ENCODE data around the gene SUCNR1.
A peak's percentile ranks its signal among the peaks of the same experiment; 100 is the strongest.
"Not testable (repeated sequence)": the region's sequence is repeated elsewhere in the genome, so short reads cannot be mapped to it uniquely, and the experiment has no call there.

The SUCNR1 gene

DNA sequence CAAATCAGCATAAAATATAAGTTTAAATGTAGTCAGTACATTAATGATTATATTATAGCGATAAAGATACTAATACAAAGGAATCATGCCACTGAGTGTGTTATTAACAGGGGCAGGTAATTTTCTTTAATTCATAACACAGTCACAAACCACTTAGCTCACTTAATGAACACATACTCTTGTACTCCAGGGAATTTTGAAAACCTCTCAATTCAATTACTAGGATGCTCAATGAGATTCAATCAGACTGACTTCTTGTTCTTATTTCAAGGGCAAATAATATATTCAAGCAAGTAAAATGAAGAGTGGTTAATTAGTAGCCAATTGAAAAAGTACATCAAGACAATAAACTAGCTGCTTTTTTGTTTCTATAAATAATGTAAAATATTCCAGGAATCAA is 5.8 kb upstream of the SUCNR1 start:
- DNase-seq: no peak
- intact Hi-C loops (cut with DNase I): no loop called here

DNA sequence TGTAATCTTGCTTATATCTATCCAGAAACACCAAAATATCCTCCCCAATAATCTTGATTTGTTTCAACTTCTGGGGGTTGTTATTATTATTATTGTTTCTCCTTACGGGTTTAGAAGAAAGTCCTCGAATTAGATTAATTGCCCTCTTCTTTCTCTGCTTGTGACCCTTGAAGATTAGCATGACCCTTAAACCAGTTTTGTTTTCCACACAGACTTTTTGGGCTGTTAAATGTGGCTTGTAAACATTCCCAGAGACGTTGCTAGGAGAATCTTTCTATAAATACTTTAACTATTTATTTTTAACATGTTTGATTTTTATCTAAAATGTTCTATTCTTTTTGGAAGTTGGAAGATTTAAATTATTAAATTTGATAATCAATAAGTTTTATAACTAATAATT is 4.3 kb upstream of the SUCNR1 start:
- DNase-seq: no peak
- intact Hi-C loops (cut with DNase I): no loop called here

GRCh38 chr3:151871639-151872468 is 1.6 kb upstream of the SUCNR1 start:
- peak in 11 of 42 donors; percentile 5 to 27 (median 14) for DNase-seq
- intact Hi-C loops (cut with DNase I): no loop called here

DNA sequence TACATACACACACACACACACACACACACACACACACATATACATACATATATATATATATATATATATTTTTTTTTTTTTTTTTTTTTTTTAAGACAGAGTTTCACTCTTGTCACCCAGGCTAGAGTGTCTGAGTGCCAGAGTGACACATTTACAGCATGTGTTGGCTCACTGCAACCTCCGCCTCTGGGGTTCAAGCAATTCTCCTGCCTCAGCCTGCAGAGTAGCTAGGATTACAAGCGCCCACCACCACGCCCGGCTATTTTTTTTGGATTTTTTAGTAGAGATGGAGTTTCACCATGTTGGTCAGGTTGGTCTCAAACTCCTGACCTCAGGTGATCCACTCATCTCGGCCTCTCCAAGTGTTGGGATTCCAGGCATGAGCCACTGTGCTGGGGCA is 636 bp downstream of the SUCNR1 start:
- DNase-seq; intact Hi-C loops (cut with DNase I): not testable (repeated sequence)

- peak in 3 of 42 donors; percentile 3 to 27 (median 19) for DNase-seq
- intact Hi-C loops (cut with DNase I): no loop called here
Measured at GRCh38 chr3:151875759-151876158, 2.3 kb downstream of the SUCNR1 start.

DNA sequence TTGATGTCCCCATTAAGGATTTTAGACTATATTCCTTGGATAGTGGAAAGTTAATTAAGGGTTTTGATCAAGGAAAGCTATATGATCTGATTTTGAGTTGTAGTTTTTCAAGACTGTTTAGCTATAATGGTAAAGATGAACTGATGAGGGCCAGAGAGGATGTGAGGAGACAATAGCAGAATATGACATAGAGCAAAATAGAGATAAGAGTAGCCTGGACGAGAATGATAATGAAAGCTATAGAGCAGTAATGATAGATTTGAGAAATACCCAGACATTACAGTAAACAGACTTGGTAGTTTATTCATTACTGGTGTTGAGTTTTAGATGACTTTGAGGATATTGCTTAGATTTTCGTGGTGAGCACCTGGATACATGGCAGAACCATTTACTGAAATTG is 3.8 kb downstream of the SUCNR1 start:
- intact Hi-C loops (cut with DNase I): no loop called here

DNA sequence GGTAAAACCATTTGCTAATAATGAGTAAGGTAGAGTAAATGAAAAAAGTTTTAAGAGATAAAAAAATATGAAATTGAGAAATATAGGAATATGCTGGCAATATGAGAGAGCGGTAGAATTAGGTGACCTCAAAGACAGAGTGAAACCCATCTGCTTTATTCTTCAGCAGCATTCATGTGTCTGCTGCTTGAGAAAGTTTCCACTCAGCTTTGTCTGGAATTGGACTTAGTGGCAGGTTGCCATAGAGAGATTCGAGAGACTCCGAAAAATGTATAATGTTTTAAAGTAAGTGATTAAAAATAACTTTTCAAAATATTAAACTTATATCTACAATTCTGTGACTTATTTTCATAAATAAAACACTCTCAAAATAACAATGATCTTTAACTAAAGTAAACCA is 5.0 kb downstream of the SUCNR1 start:
- DNase-seq: no peak

More for the DNA sequence above, 3.8 kb downstream of the SUCNR1 start:
- DNase-seq: no peak

DNA sequence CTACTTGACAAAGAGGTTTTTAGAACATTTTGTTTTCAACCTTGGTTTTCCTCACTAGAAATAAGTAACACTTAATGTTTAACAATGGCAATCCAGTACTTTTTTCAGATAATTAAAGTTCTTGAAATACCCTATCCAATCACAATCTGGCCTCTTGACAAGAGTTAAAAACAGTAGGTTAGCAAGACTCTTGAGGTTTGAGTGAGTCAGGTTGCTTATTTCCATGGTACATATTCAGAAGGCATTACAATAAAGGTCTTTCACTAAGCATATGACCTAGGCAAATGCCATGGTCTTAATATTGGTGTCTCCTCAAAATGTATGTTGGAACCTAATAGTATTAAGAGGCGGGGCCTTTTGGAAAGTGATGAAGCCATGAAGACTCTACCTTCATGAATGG is 5.6 kb downstream of the SUCNR1 start:
- intact Hi-C loops (cut with DNase I): no loop called here
- DNase-seq: no peak

More for the DNA sequence above, 5.0 kb downstream of the SUCNR1 start:
- intact Hi-C loops (cut with DNase I): no loop called here

DNA sequence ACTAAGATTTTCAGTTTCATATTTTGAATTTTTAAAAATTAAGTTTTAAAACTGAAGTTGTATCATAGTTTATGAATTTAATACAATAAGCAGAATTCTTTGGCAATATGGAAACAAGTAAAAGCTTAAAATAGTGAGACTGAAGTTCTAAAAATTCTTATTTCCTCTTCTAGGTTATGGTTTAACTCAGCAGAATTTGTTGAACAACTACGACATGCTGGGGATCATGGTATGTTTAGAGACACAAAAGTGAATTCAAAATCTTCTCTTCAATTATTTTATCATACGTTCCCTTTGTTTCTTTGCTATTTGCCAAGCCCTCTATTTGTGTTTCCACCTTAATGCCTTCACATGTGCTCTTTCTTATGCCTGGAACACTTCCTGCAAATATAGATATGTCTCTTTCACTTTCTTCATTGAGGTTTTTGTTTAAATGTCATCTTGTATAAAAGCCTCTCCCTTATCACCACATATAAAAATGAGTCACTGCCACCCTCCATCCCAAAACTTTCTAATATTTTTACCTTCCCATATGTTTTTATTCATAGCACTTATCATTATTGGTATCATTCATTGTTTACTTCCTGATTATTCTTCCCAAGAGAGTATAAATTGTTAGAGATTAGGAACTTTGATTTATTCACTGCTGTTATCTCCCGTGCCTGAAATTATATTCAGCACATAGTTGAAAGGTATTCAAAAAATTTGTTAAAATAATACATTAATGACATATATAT is 6.4 kb downstream of the SUCNR1 start:
- intact Hi-C loops (cut with DNase I): no loop called here
- DNase-seq: no peak

DNA sequence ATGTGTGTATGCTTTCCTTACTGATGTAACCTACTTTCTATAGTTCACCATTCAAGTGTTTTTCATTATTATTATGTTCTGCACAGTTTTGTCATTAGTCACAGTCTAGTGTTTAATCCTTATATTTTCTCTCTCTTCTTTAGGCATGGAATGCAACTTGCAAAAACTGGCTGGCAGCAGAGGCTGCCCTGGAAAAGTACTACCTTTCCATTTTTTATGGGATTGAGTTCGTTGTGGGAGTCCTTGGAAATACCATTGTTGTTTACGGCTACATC is 6.9 kb downstream of the SUCNR1 start:
- DNase-seq: no peak
- intact Hi-C loops (cut with DNase I): no loop called here

DNA sequence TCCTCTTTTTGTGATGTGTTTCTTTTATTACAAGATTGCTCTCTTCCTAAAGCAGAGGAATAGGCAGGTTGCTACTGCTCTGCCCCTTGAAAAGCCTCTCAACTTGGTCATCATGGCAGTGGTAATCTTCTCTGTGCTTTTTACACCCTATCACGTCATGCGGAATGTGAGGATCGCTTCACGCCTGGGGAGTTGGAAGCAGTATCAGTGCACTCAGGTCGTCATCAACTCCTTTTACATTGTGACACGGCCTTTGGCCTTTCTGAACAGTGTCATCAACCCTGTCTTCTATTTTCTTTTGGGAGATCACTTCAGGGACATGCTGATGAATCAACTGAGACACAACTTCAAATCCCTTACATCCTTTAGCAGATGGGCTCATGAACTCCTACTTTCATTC is 7.7 kb downstream of the SUCNR1 start:
- no peak for DNase-seq
- intact Hi-C loops (cut with DNase I): no loop called here

- DNase-seq; intact Hi-C loops (cut with DNase I): not testable (repeated sequence)
Measured at GRCh38 chr3:151885397-151885796, 12.0 kb downstream of the SUCNR1 start.

- DNase-seq; intact Hi-C loops (cut with DNase I): not testable (repeated sequence)
Measured at GRCh38 chr3:151887450-151888211, 14.2 kb downstream of the SUCNR1 start.

GRCh38 chr3:151890721-151891141 is 17.3 kb downstream of the SUCNR1 start:
- intact Hi-C loops (cut with DNase I): no loop called here
- no peak for DNase-seq

DNA sequence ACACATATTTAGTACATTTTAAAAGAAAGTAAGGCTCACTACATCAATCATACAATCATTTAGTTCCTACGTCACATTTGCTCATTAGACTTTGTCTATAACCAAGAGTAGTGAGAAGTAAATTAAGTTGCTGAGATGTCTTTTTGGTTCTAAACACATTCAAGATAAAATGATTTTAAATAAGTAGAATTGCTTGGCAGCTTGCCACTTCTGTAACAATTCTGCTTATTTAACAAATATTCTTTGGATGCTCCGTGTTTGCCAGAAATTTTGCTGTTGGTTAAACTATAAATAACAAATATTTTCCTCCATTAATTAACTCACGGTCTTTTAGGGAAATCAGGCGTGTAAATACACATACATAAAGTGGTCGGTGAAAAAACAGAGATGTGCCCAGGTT is 18.3 kb downstream of the SUCNR1 start:
- DNase-seq: no peak
- intact Hi-C loops (cut with DNase I): no loop called here

- no peak for DNase-seq
- intact Hi-C loops (cut with DNase I): no loop called here
Measured at GRCh38 chr3:151894219-151894618, 20.8 kb downstream of the SUCNR1 start.

DNA sequence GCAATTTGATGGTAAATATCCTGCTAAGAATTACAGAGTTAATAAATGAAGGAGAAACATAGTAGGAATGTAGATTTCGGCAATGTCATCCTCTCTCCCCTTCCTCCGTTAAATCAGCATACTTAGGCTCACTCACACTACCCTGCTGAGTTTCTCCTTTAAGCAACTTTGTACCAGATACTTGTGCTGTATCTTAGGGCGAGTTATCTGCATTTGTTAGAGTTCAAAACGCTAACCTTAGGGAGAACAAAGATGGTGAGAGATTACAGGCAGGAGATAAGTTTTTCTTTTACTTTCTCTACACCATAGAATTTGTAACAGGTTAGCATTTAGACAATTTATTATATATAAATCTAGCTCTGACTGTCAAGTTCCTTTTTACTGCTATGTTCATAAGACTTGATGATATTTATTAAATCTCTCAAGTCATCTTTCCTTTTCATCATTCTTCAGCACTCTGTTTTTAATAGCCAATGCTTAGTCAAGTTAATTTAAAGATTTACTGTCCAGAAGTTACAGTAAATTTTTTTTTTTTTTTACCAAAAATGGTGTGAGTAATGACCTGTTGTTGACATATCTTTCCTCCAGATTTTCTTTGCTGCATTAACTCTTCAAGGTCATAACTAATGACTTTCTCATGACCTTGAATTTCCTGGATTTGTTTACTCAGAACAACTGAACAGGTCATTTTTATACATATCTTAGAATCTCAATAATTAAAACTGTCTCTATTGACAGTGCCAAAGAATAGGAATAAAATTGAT is 22.2 kb downstream of the SUCNR1 start:
- intact Hi-C loops (cut with DNase I): no loop called here

DNA sequence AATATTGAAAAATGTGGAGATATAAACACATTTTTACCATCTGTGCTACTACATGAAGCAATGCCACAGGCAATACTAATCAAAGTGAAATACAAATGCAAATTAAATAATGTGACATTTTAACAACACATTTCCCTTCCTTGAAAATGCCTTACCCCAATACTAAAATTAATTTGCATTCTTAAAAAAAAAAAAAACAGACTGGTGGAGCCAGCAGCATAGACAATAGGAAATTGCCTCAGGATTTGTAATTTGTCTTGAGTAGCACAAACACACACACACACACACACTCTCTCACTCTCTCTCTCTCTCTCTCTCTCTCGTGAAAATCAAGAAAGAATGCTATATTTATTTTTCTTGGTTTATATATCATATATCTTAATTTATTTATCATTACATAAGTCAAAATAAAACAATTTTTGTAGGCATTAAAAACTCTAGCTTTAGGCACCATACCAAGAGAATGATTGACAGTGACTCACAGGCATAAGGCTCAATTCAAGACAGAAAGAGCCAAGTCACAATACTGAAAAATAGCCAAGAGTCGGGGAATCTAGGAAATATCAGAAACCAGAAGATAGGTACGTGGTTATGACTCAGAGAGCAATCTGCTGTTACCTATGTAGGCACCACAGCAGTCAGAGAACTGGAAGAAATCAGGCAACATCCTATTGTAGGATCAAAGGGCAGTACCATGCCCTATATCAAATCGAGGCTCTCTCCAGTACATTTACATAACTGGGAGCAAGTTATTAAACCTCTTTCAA is 23.0 kb downstream of the SUCNR1 start:
- intact Hi-C loops (cut with DNase I): no loop called here
- no peak for DNase-seq

More for the DNA sequence above, 22.2 kb downstream of the SUCNR1 start:
- DNase-seq: no peak

Data from head of caudate nucleus (tissue), 42 donors.